ENCODE data around the gene FOXA2.

DNA sequence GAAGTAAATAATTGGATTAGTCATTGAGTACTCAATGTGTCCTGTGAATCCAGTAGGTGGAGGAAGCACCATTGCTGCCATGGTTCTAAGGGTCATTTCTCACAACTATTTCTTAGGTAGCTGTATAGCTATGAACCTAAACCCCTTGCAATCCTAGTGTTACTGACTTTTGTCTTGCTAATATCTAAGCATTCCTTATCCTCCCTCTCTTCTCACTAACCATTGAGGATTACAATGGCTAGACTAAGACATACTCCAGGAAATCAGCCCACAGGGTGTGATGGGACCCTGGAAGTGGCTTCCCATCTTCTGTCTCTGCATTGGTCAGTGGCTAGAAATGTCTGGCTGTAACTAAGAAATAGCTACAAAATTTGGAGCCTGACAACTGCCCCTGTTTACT lies 27.3 kb upstream of the FOXA2 start:
- TF ChIP-seq, protein P1, sequence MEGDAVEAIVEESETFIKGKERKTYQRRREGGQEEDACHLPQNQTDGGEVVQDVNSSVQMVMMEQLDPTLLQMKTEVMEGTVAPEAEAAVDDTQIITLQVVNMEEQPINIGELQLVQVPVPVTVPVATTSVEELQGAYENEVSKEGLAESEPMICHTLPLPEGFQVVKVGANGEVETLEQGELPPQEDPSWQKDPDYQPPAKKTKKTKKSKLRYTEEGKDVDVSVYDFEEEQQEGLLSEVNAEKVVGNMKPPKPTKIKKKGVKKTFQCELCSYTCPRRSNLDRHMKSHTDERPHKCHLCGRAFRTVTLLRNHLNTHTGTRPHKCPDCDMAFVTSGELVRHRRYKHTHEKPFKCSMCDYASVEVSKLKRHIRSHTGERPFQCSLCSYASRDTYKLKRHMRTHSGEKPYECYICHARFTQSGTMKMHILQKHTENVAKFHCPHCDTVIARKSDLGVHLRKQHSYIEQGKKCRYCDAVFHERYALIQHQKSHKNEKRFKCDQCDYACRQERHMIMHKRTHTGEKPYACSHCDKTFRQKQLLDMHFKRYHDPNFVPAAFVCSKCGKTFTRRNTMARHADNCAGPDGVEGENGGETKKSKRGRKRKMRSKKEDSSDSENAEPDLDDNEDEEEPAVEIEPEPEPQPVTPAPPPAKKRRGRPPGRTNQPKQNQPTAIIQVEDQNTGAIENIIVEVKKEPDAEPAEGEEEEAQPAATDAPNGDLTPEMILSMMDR (IDR thresholded peaks at IDR 0.05) = no peak
- no peak for TF ChIP-seq POLR2AphosphoS5 (IDR thresholded peaks at IDR 0.05)
- no peak for TF ChIP-seq POLR2A (IDR thresholded peaks at IDR 0.05)

Data from prostate gland (tissue), 2 donors.